ENCODE results near the gene PPP1R14D.

The PPP1R14D gene

GRCh38 chr15:40858706-40859105 lies 30.2 kb upstream of the PPP1R14D start:
- peaks cover 12 to 18% of the 10 kb centered on the region in 2 donors for H3K4me1 Mint-ChIP-seq
- H3K27me3 Mint-ChIP-seq, result no peaks in the 10 kb centered on the region
- H3K9me3 Mint-ChIP-seq, result no peaks in the 10 kb centered on the region
- H3K36me3 Mint-ChIP-seq, result peaks cover 6 to 8% of the 10 kb centered on the region in 2 donors
- H3K4me3 Mint-ChIP-seq, result no peak overlapping the region
- DNase-seq, result no peak
- ATAC-seq (replicated peaks), result no peak
- no peak overlapping the region for H3K27ac Mint-ChIP-seq

- Mint-ChIP-seq H3K9me3 (no peaks in the 10 kb centered on the region), H3K27ac (no peak overlapping the region), H3K27me3 (no peaks in the 10 kb centered on the region), H3K4me3 (no peak overlapping the region), H3K4me1 (peaks cover 12 to 18% of the 10 kb centered on the region in 2 donors), H3K36me3 (peaks cover 8 to 9% of the 10 kb centered on the region in 2 donors)
- DNase-seq, result peak; percentile 73
- peak; percentile 90 to 92 for ATAC-seq (replicated peaks)
Observed at GRCh38 chr15:40857601-40858341, 29.3 kb upstream of the PPP1R14D start.

- Mint-ChIP-seq H3K9me3 (no peaks in the 10 kb centered on the region), H3K36me3 (peaks cover 8 to 9% of the 10 kb centered on the region in 2 donors), H3K27ac (no peak overlapping the region), H3K4me1 (peaks cover 12 to 18% of the 10 kb centered on the region in 2 donors), H3K27me3 (no peaks in the 10 kb centered on the region), H3K4me3 (no peak overlapping the region)
- DNase-seq, result no peak
- ATAC-seq (replicated peaks), result no peak
Observed at GRCh38 chr15:40856746-40857145, 28.2 kb upstream of the PPP1R14D start.

- Mint-ChIP-seq H3K27ac (peak overlapping the region; percentile 3), H3K27me3 (no peaks in the 10 kb centered on the region), H3K9me3 (no peaks in the 10 kb centered on the region), H3K4me3 (no peak overlapping the region), H3K36me3 (peaks cover 8 to 11% of the 10 kb centered on the region in 2 donors), H3K4me1 (peaks cover 12 to 18% of the 10 kb centered on the region in 2 donors)
- DNase-seq (no peak), ATAC-seq (replicated peaks) (no peak)
Observed at GRCh38 chr15:40855706-40856234, 27.3 kb upstream of the PPP1R14D start.

GRCh38 chr15:40854161-40854560 lies 25.7 kb upstream of the PPP1R14D start:
- H3K4me1 Mint-ChIP-seq, result peaks cover 7 to 15% of the 10 kb centered on the region in 2 donors
- H3K27ac Mint-ChIP-seq, result no peak overlapping the region
- H3K27me3 Mint-ChIP-seq, result no peaks in the 10 kb centered on the region
- no peak for ATAC-seq (replicated peaks)
- H3K36me3 Mint-ChIP-seq, result peaks cover 13 to 15% of the 10 kb centered on the region in 2 donors
- H3K9me3 Mint-ChIP-seq, result no peaks in the 10 kb centered on the region
- no peak for DNase-seq
- no peak overlapping the region for H3K4me3 Mint-ChIP-seq

- peaks cover 10 to 15% of the 10 kb centered on the region in 2 donors for H3K36me3 Mint-ChIP-seq
- no peak for DNase-seq
- no peaks in the 10 kb centered on the region for H3K9me3 Mint-ChIP-seq
- H3K4me1 Mint-ChIP-seq, result peaks cover 3 to 12% of the 10 kb centered on the region in 2 donors
- no peak overlapping the region for H3K27ac Mint-ChIP-seq
- no peak for ATAC-seq (replicated peaks)
- H3K27me3 Mint-ChIP-seq, result no peaks in the 10 kb centered on the region
- no peak overlapping the region for H3K4me3 Mint-ChIP-seq
Observed at GRCh38 chr15:40853241-40853890, 24.9 kb upstream of the PPP1R14D start.

GRCh38 chr15:40852529-40852928 lies 24.0 kb upstream of the PPP1R14D start:
- H3K27ac Mint-ChIP-seq, result no peak overlapping the region
- no peak overlapping the region for H3K4me3 Mint-ChIP-seq
- H3K9me3 Mint-ChIP-seq, result no peaks in the 10 kb centered on the region
- no peak for DNase-seq
- peaks cover 10 to 15% of the 10 kb centered on the region in 2 donors for H3K36me3 Mint-ChIP-seq
- no peaks in the 10 kb centered on the region for H3K27me3 Mint-ChIP-seq
- peaks cover 9 to 13% of the 10 kb centered on the region in 2 donors for H3K4me1 Mint-ChIP-seq
- ATAC-seq (replicated peaks), result no peak

GRCh38 chr15:40850576-40851112 lies 22.1 kb upstream of the PPP1R14D start:
- H3K4me3 Mint-ChIP-seq, result no peak overlapping the region
- H3K9me3 Mint-ChIP-seq, result no peaks in the 10 kb centered on the region
- ATAC-seq (replicated peaks) (no peak), DNase-seq (no peak)
- H3K27me3 Mint-ChIP-seq, result no peaks in the 10 kb centered on the region
- H3K4me1 Mint-ChIP-seq, result peaks cover 23 to 26% of the 10 kb centered on the region in 2 donors
- H3K27ac Mint-ChIP-seq, result no peak overlapping the region
- H3K36me3 Mint-ChIP-seq, result peaks cover 5 to 9% of the 10 kb centered on the region in 2 donors

- H3K4me1 Mint-ChIP-seq, result peaks cover 27 to 37% of the 10 kb centered on the region in 2 donors
- peak overlapping the region; percentile 15 to 51 for H3K4me3 Mint-ChIP-seq
- peaks cover 8% of the 10 kb centered on the region in 2 donors for H3K36me3 Mint-ChIP-seq
- no peaks in the 10 kb centered on the region for H3K9me3 Mint-ChIP-seq
- DNase-seq (peak; percentile 41), ATAC-seq (replicated peaks) (peak; percentile 76 to 78)
- no peaks in the 10 kb centered on the region for H3K27me3 Mint-ChIP-seq
- peak overlapping the region; percentile 70 for H3K27ac Mint-ChIP-seq
Observed at GRCh38 chr15:40847223-40847961, 18.9 kb upstream of the PPP1R14D start.

GRCh38 chr15:40846841-40847222 lies 18.3 kb upstream of the PPP1R14D start:
- no peaks in the 10 kb centered on the region for H3K27me3 Mint-ChIP-seq
- H3K9me3 Mint-ChIP-seq, result no peaks in the 10 kb centered on the region
- ATAC-seq (replicated peaks) (peak; percentile 18 to 22), DNase-seq (no peak)
- H3K4me1 Mint-ChIP-seq, result peaks cover 27 to 37% of the 10 kb centered on the region in 2 donors
- H3K27ac Mint-ChIP-seq, result peak overlapping the region; percentile 52
- peak overlapping the region; percentile 15 to 51 for H3K4me3 Mint-ChIP-seq
- H3K36me3 Mint-ChIP-seq, result peaks cover 8% of the 10 kb centered on the region in 2 donors

GRCh38 chr15:40845511-40846284 lies 17.2 kb upstream of the PPP1R14D start:
- Mint-ChIP-seq H3K4me3 (peak overlapping the region in 1 of 2 donors; percentile 89), H3K36me3 (peaks cover 6 to 8% of the 10 kb centered on the region in 2 donors), H3K27ac (no peak overlapping the region), H3K9me3 (no peaks in the 10 kb centered on the region), H3K27me3 (no peaks in the 10 kb centered on the region), H3K4me1 (peaks cover 27 to 37% of the 10 kb centered on the region in 2 donors)
- no peak for DNase-seq
- no peak for ATAC-seq (replicated peaks)

- no peak for DNase-seq
- Mint-ChIP-seq H3K4me3 (peak overlapping the region; percentile 89 to 91), H3K27me3 (no peaks in the 10 kb centered on the region), H3K36me3 (peaks cover 2 to 3% of the 10 kb centered on the region in 2 donors), H3K4me1 (peaks cover 27 to 37% of the 10 kb centered on the region in 2 donors), H3K27ac (peak overlapping the region; percentile 89), H3K9me3 (no peaks in the 10 kb centered on the region)
- no peak for ATAC-seq (replicated peaks)
Observed at GRCh38 chr15:40845036-40845435, 16.5 kb upstream of the PPP1R14D start.

GRCh38 chr15:40844696-40845030 lies 16.2 kb upstream of the PPP1R14D start:
- peaks cover 27 to 37% of the 10 kb centered on the region in 2 donors for H3K4me1 Mint-ChIP-seq
- DNase-seq (peak; percentile 38), ATAC-seq (replicated peaks) (peak; percentile 52 to 59)
- peaks cover 2 to 3% of the 10 kb centered on the region in 2 donors for H3K36me3 Mint-ChIP-seq
- H3K27me3 Mint-ChIP-seq, result no peaks in the 10 kb centered on the region
- H3K27ac Mint-ChIP-seq, result peak overlapping the region; percentile 89
- H3K9me3 Mint-ChIP-seq, result no peaks in the 10 kb centered on the region
- H3K4me3 Mint-ChIP-seq, result peak overlapping the region; percentile 89 to 91
